CD4-positive, alpha-beta T cell treated with Interleukin-6 for 4 hours (primary cell): Measurements from ENCODE around the gene TRIM73.
A peak's percentile ranks its signal among the peaks of the same experiment; 100 is the strongest.
"Not testable (repeated sequence)": the region's sequence is repeated elsewhere in the genome, so short reads cannot be mapped to it uniquely, and the experiment has no call there.

ENCODE experiments used
- DNase-seq: peaks from one replicate; pipeline ENCODE4 v3.0.0-alpha.2; 2020; ENCODE audit warnings: mixed read lengths

Gene TRIM73

GRCh38 chr7:75395329-75395728 is at the start of gene TRIM73:
TRIM73 (plus strand) TSS chr7:75395629; CDS start chr7:75398934, 3,305 bp downstream.
- DNase-seq, result not testable (repeated sequence)

- DNase-seq, result peak; percentile 3
These were observed 36.5 kb upstream of the TRIM73 start for GRCh38 chr7:75358671-75359541.

- not testable (repeated sequence) for DNase-seq
These were observed 35.9 kb upstream of the TRIM73 start for GRCh38 chr7:75359542-75359848.

- not testable (repeated sequence) for DNase-seq
These were observed 31.4 kb upstream of the TRIM73 start for GRCh38 chr7:75364079-75364478.

GRCh38 chr7:75366643-75367042 is 28.8 kb upstream of the TRIM73 start:
- not testable (repeated sequence) for DNase-seq

GRCh38 chr7:75367313-75367712 is 28.1 kb upstream of the TRIM73 start:
- DNase-seq, result not testable (repeated sequence)

- not testable (repeated sequence) for DNase-seq
These were observed 21.3 kb upstream of the TRIM73 start for GRCh38 chr7:75374144-75374518.

- DNase-seq, result not testable (repeated sequence)
These were observed 20.7 kb upstream of the TRIM73 start for GRCh38 chr7:75374519-75375317.

- DNase-seq, result not testable (repeated sequence)
These were observed 2.2 kb upstream of the TRIM73 start for GRCh38 chr7:75393194-75393593.

GRCh38 chr7:75397865-75398264 is 2.4 kb downstream of the TRIM73 start:
- not testable (repeated sequence) for DNase-seq

- DNase-seq, result not testable (repeated sequence)
These were observed 3.6 kb downstream of the TRIM73 start for GRCh38 chr7:75398771-75399700.

GRCh38 chr7:75400575-75400974 is 5.1 kb downstream of the TRIM73 start:
- DNase-seq, result not testable (repeated sequence)

GRCh38 chr7:75403455-75404443 is 8.3 kb downstream of the TRIM73 start:
- DNase-seq, result not testable (repeated sequence)

GRCh38 chr7:75404663-75405062 is 9.2 kb downstream of the TRIM73 start:
- not testable (repeated sequence) for DNase-seq

- not testable (repeated sequence) for DNase-seq
These were observed 14.7 kb downstream of the TRIM73 start for GRCh38 chr7:75409880-75410822.

- not testable (repeated sequence) for DNase-seq
These were observed 15.4 kb downstream of the TRIM73 start for GRCh38 chr7:75410823-75411173.

- DNase-seq, result not testable (repeated sequence)
These were observed 18.8 kb downstream of the TRIM73 start for GRCh38 chr7:75414204-75414603.

GRCh38 chr7:75414708-75415427 is 19.4 kb downstream of the TRIM73 start:
- not testable (repeated sequence) for DNase-seq

- DNase-seq, result not testable (repeated sequence)
These were observed 20.0 kb downstream of the TRIM73 start for GRCh38 chr7:75415428-75415817.
